ENCODE results near the gene FCHO1.
"Not testable (repeated sequence)": the region's sequence is repeated elsewhere in the genome, so short reads cannot be mapped to it uniquely, and the experiment has no call there.

Gene FCHO1

GRCh38 chr19:17770613-17771012, 19.3 kb downstream of the FCHO1 start:
- Histone ChIP-seq H3K4me3 (ENCODE audit: low read length) (no peak overlapping the region), H3K4me1 (ENCODE audit: control insufficient read depth, insufficient read depth, low read length) (peaks cover 4% of the 10 kb centered on the region), H3K9me3 (replicated peaks; ENCODE audit: low read length) (no peaks in the 10 kb centered on the region), H3K36me3 (ENCODE audit: insufficient read depth, low read length) (no peaks in the 10 kb centered on the region), H3K9ac (ENCODE audit: low read depth, low read length) (no peak overlapping the region), H3K27me3 (ENCODE audit: control insufficient read depth, insufficient read depth, low read length) (peaks cover 2% of the 10 kb centered on the region), H3K4me2 (ENCODE audit: low read length) (no peak overlapping the region)

- H3K4me1 ChIP-seq (ENCODE audit: control insufficient read depth, insufficient read depth, low read length) = no peaks in the 10 kb centered on the region
- H3K9ac ChIP-seq (ENCODE audit: low read depth, low read length) = no peak overlapping the region
- H3K4me3 ChIP-seq (ENCODE audit: low read length) = no peak overlapping the region
- no peaks in the 10 kb centered on the region for H3K9me3 ChIP-seq (replicated peaks; ENCODE audit: low read length)
- no peak overlapping the region for H3K4me2 ChIP-seq (ENCODE audit: low read length)
- H3K27me3 ChIP-seq (ENCODE audit: control insufficient read depth, insufficient read depth, low read length) = peaks cover 6% of the 10 kb centered on the region
- no peaks in the 10 kb centered on the region for H3K36me3 ChIP-seq (ENCODE audit: insufficient read depth, low read length)
Measured at GRCh38 chr19:17772172-17772571, 20.9 kb downstream of the FCHO1 start.

GRCh38 chr19:17775245-17775927, 24.1 kb downstream of the FCHO1 start:
- Histone ChIP-seq H3K36me3 (ENCODE audit: insufficient read depth, low read length) (no peaks in the 10 kb centered on the region), H3K4me3 (ENCODE audit: low read length) (no peak overlapping the region), H3K27me3 (ENCODE audit: control insufficient read depth, insufficient read depth, low read length) (peaks cover 15% of the 10 kb centered on the region), H3K9me3 (replicated peaks; ENCODE audit: low read length) (no peaks in the 10 kb centered on the region), H3K9ac (ENCODE audit: low read depth, low read length) (no peak overlapping the region), H3K4me1 (ENCODE audit: control insufficient read depth, insufficient read depth, low read length) (peaks cover 7% of the 10 kb centered on the region), H3K4me2 (ENCODE audit: low read length) (no peak overlapping the region)

- Histone ChIP-seq H3K36me3 (ENCODE audit: insufficient read depth, low read length) (no peaks in the 10 kb centered on the region), H3K4me1 (ENCODE audit: control insufficient read depth, insufficient read depth, low read length) (peaks cover 7% of the 10 kb centered on the region), H3K9me3 (replicated peaks; ENCODE audit: low read length) (no peaks in the 10 kb centered on the region), H3K27me3 (ENCODE audit: control insufficient read depth, insufficient read depth, low read length) (peaks cover 15% of the 10 kb centered on the region), H3K4me2 (ENCODE audit: low read length) (no peak overlapping the region), H3K9ac (ENCODE audit: low read depth, low read length) (no peak overlapping the region), H3K4me3 (ENCODE audit: low read length) (no peak overlapping the region)
Measured at GRCh38 chr19:17775991-17776803, 24.9 kb downstream of the FCHO1 start.

GRCh38 chr19:17777840-17778239, 26.6 kb downstream of the FCHO1 start:
- not testable (repeated sequence) for H3K4me3 ChIP-seq (ENCODE audit: low read length); H3K36me3 ChIP-seq (ENCODE audit: insufficient read depth, low read length); H3K4me2 ChIP-seq (ENCODE audit: low read length); H3K4me1 ChIP-seq (ENCODE audit: control insufficient read depth, insufficient read depth, low read length); H3K9ac ChIP-seq (ENCODE audit: low read depth, low read length); H3K9me3 ChIP-seq (replicated peaks; ENCODE audit: low read length)
- peaks cover 15% of the 10 kb centered on the region for H3K27me3 ChIP-seq (ENCODE audit: control insufficient read depth, insufficient read depth, low read length)

- H3K4me2 ChIP-seq (ENCODE audit: low read length) = peak overlapping the region; percentile 37
- H3K4me3 ChIP-seq (ENCODE audit: low read length) = no peak overlapping the region
- H3K36me3 ChIP-seq (ENCODE audit: insufficient read depth, low read length) = no peaks in the 10 kb centered on the region
- H3K9ac ChIP-seq (ENCODE audit: low read depth, low read length) = no peak overlapping the region
- H3K4me1 ChIP-seq (ENCODE audit: control insufficient read depth, insufficient read depth, low read length) = peaks cover 7% of the 10 kb centered on the region
- H3K27me3 ChIP-seq (ENCODE audit: control insufficient read depth, insufficient read depth, low read length) = peaks cover 15% of the 10 kb centered on the region
- no peaks in the 10 kb centered on the region for H3K9me3 ChIP-seq (replicated peaks; ENCODE audit: low read length)
Measured at GRCh38 chr19:17778251-17778967, 27.1 kb downstream of the FCHO1 start.

GRCh38 chr19:17778968-17779929, 28.0 kb downstream of the FCHO1 start:
- Histone ChIP-seq H3K9ac (ENCODE audit: low read depth, low read length) (no peak overlapping the region), H3K27me3 (ENCODE audit: control insufficient read depth, insufficient read depth, low read length) (peaks cover 15% of the 10 kb centered on the region), H3K4me3 (ENCODE audit: low read length) (no peak overlapping the region), H3K36me3 (ENCODE audit: insufficient read depth, low read length) (no peaks in the 10 kb centered on the region), H3K4me1 (ENCODE audit: control insufficient read depth, insufficient read depth, low read length) (peaks cover 7% of the 10 kb centered on the region), H3K4me2 (ENCODE audit: low read length) (peak overlapping the region; percentile 18), H3K9me3 (replicated peaks; ENCODE audit: low read length) (no peaks in the 10 kb centered on the region)

GRCh38 chr19:17780781-17781180, 29.5 kb downstream of the FCHO1 start:
- Histone ChIP-seq H3K9me3 (replicated peaks; ENCODE audit: low read length) (no peaks in the 10 kb centered on the region), H3K27me3 (ENCODE audit: control insufficient read depth, insufficient read depth, low read length) (peaks cover 13% of the 10 kb centered on the region), H3K4me3 (ENCODE audit: low read length) (no peak overlapping the region), H3K4me1 (ENCODE audit: control insufficient read depth, insufficient read depth, low read length) (peaks cover 7% of the 10 kb centered on the region), H3K4me2 (ENCODE audit: low read length) (no peak overlapping the region), H3K9ac (ENCODE audit: low read depth, low read length) (no peak overlapping the region), H3K36me3 (ENCODE audit: insufficient read depth, low read length) (no peaks in the 10 kb centered on the region)

- not testable (repeated sequence) for H3K9me3 ChIP-seq (replicated peaks; ENCODE audit: low read length); H3K4me1 ChIP-seq (ENCODE audit: control insufficient read depth, insufficient read depth, low read length); H3K4me2 ChIP-seq (ENCODE audit: low read length); H3K36me3 ChIP-seq (ENCODE audit: insufficient read depth, low read length); H3K9ac ChIP-seq (ENCODE audit: low read depth, low read length); H3K27me3 ChIP-seq (ENCODE audit: control insufficient read depth, insufficient read depth, low read length); H3K4me3 ChIP-seq (ENCODE audit: low read length)
Measured at GRCh38 chr19:17783721-17784120, 32.4 kb downstream of the FCHO1 start.

GRCh38 chr19:17784201-17785008, 33.1 kb downstream of the FCHO1 start:
- H3K4me3 ChIP-seq (ENCODE audit: low read length) = peak overlapping the region; percentile 3
- no peak overlapping the region for H3K9ac ChIP-seq (ENCODE audit: low read depth, low read length)
- H3K9me3 ChIP-seq (replicated peaks; ENCODE audit: low read length) = no peaks in the 10 kb centered on the region
- H3K36me3 ChIP-seq (ENCODE audit: insufficient read depth, low read length) = no peaks in the 10 kb centered on the region
- peak overlapping the region; percentile 38 for H3K4me2 ChIP-seq (ENCODE audit: low read length)
- H3K4me1 ChIP-seq (ENCODE audit: control insufficient read depth, insufficient read depth, low read length) = no peaks in the 10 kb centered on the region
- peaks cover 5% of the 10 kb centered on the region for H3K27me3 ChIP-seq (ENCODE audit: control insufficient read depth, insufficient read depth, low read length)
